Left renal pelvis (tissue), 4 donors: ENCODE results near the gene ZMAT5. TPM values are rescaled to one million over a fixed set of nuclear protein-coding genes. Genes with fewer than 3 reads are reported as not detected.

Experiments used
- DNase-seq, 4 donors: peaks; one replicate each; pipeline ENCODE4 v3.0.0-alpha.2; 2013; ENCODE audit warnings: low read depth in 4 of 4, low spot score in 3 of 4
- polyA plus RNA-seq, 4 donors: library from polyadenylated mRNA; unstranded; fragments of 120-200 nt; gene quantifications; one replicate each; pipeline ENCODE4 v1.2.1, GENCODE V29; 2013; ENCODE audit not compliant: insufficient read length in 4 of 4

The ZMAT5 gene
- polyA plus RNA-seq, 4 donors = 17.1 to 26.3 (median 20.8) TPM

DNA sequence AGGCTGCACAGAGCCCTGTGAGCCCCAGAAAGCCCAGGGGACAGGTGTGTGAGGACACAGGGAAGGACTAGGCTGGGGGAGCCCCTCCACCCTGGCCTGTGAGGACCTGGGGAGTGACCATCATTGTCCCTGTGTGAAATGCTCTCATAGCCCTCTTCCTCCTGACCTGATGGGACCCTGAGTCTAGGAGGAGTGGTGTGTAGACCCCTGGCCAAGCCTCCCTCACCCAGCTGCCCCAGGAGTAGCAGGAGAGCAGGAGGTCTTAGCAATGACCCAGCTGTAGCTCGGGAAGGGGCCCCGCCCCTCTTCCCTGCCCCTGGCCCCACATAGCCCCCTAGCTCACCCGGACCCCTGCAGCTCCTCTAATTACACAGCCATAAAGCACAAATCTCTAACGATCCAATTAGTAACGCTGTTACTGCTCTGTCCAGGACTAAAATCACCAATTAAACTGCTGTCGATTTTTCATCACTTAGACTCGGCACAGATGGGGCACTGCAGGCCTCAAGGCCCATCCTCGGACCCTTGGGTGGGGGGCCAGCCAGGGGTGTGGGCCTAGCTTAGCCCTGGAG, 53.6 kb downstream of the ZMAT5 start:
- DNase-seq = no peak

DNA sequence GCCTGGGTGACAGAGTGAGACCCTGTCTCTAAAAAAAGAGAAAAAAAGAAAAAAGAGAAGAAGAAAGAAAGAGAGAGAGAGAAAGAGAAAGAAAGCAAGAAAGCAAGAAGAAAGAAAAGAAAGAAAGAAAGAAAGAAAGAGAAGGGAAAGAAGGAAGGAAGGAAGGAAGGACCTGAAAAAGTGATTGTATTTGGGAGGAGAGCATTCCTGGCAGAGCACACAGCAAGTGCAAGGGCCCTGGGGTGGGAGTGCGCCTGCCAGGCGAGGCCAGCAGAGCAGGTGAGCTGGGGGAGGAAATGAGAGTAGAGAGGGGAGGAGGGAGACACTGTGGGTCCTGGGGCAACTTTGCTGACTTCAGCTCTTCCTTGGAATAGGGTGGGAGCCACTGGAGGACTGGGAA, 54.7 kb downstream of the ZMAT5 start:
- DNase-seq = no peak

DNA sequence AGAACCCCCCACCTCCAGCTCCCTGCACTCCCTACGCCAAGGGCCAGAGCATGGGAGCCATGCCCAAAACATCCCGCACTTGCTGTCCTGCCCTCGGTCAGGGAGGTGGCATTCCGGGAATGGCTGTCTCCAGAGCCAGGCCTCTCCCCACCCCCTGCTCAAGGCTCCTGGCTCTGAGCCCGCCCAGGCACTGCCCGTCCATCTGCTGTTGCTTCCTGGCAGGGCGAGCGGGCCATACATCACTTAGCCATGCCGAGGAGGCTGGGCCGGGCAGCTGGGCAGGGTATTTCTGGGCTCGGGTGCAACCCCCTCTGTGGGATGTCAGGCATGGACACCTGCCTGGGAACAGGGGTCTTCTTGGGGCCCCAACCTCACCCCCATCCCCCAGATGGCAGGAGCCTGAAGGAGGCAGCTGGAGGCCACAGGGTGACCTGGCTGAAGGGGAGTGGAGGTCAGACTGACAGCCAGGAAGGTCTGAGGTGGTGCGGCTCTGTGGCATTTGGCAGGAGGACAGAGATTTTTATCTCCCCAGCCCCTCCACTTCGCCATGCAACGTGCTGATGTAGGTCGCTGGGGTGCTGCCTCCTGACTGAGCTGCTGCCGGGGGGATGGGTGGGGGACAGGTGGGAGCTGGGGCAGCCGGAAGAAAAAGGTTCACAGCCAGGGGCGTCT, 55.7 kb downstream of the ZMAT5 start:
- no peak for DNase-seq

DNA sequence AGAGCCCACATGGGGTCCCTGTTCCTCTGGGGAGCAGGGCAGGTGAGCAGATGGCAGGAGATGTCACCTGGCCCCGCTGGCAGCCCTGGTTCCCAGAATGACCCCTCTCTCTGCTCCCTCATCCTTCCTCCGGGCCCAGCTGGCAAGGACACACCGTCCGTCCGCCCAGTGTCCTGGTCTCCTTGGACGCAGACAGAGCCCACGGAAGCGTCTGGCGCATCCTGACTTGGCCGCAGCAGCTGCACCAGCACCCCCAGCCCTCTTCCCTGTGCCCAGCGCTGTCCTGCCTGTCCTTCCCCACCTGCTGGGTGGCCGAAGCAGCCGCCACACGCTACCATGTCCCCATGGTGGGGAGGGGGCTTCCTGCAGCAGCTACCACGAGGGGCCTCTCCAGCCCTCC, 56.6 kb downstream of the ZMAT5 start:
- no peak for DNase-seq

DNA sequence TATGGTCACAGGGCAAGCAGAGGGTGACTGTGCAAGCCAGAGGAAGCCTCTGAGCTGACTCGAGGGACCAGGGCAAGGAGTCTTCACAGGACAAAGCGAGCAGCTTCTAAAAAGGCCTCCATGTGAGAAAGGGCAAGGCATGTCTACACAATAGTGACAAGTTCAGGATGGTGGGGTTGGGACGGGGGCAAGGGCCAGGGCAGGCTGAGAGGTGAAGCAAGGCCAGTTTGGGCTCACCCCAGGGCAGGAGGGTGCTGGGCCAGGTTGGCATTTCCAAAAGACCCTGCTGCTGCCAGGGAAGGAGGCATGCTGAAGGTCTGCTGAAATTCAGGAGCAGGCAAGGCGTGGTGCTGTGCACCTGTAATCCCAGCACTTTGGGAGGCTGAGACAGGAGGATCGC, 59.3 kb downstream of the ZMAT5 start:
- DNase-seq = no peak

DNA sequence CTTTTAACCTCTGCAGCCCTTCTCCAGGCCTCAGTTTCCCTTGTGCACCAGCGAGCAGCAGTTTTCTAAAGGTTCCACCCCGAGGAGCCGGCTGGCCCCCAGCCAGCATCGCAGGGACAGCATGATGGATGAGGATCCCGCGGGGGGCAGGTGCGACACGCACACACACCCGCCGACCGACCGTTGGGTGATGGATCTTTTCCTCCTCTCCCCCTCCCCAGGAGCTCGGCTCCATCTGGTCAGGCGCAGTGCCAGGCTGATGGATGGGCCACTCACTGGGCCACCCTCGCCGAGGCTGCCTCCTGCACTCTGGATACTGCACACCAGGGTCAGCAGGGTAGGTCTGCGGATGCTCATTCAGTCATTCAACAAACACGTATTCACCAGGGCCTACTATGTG, 59.8 kb downstream of the ZMAT5 start:
- DNase-seq = no peak

DNA sequence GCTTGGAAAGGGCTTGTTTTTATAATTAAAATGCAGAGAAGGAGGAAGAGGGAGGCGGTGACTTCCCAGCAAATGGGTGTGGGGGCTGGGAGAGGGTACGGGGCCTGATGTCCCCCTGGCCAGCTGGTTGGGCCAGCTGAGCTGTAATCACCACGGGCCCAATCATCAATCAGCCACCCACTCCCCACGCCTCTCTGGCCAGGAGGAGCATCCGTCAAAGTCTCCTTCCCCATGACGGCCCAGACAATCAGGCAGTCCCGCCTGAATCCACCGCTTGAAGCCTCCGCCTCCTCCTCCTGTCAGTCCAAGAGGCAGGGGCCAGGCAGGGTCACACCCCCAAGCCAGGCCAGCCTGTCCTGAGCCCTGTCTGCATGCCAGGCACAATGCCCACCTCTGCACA, 60.3 kb downstream of the ZMAT5 start:
- no peak for DNase-seq

DNA sequence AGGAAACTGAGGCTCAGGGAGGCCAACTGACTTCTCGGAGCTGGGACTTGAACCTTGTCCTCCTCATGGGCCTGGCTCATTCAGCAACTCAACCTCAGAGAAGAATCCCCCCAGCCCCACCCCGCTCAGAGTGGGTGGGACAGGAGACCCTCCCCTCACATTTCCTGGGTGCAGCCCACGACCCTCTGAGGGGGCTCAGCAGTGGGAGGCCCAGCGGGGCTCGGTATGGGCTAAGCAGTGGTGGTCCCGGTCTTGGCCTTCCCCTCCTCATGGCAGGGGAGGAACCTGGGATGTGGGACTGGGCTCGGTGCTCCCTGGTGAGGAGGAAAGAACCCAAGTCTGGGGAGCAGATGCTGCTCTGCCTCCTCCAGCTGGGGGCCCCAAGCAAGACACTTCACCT, 61.2 kb downstream of the ZMAT5 start:
- DNase-seq = no peak

DNA sequence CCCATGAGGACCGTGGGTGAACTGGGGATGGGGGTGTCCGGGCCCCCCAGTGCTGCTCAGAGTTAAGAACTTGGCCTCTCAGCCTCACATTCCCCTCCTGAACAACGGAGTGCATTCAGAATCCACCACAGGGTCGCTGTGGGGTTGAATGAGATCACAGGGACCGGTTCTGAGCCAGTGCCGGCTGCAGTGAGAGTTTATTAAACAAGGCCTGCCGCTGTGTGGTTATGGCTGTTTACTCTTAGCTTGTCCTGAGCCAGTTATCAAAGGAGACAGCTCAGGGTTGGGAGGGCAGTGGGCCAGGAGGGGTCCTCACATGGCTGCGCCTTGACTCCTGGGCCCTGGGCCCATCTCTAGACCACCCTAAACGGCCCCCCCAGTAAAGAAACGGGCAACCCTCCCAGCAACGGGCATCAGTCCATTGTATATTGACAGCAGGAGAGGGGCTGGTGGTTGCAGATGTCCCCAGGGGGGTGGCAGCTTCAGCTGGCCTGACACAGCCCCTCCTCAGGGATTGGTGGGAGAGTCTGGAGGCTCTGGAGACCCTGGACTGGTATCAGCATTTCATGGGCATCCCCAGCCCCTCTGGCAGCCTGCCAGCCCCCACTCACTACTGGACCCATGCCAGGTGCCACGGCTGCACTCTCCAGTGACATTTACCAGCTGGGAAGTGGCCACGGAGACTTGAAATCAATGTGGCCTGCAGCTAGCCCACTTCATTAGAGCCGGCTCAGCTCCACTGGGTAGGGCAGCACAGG, 62.1 kb downstream of the ZMAT5 start:
- DNase-seq = no peak

DNA sequence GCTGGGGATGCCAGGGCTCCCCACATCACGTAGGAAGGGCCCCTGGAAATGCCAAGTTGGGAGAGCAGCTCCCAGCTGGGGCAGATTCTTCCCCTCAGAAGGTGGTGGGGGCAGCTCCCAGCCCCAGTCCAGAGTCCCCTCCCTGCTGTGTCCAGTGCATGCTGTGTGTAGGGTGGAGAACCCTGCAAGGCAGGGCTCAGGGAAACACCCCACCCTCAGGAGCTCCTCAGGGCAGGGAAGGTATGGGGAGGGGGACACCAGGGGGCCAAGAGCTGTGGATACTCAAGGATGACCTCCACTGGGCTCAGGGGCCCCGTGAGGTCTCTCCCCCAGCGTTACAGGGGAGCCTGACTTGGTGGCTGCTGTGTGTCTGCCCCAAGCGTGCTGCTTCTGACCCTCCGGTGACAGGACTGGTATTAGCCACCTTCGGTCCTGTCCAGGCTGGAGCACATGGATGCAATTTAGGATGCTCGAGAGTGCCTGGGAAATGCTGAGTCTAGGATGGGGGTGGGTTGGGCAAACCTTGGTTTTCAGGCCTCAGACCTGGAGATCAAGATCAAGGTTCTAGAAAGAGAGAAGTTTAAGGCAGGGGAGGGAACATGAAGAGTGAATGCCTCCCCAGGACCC, 63.1 kb downstream of the ZMAT5 start:
- DNase-seq = no peak

DNA sequence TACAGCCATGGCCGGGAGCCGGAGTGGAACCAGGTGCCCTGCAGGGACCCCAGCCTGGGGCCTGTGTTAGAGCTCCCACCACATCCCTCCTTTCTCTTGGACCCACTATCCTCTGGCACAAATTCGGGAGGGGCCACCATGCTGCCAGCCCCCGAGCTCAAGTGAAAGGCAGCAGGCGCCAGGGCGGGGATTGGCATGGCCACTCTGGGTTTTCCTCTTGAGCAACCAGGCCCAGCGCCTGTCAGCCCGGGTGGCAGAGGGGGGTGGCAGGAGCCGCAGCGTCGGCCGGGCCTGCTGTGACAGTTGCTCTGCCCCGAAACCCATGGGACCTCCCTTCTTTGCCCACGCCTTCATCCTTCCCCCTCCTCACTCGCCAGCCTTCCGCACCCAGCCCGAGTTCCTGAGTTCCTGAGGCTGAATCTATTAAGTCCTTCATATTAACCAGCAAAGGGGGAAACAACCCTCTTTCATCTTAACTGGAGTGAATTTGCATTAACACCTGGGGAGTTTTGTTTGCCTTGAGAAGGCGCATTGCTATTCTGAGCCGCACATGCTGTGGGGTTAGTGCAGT, 63.8 kb downstream of the ZMAT5 start:
- DNase-seq = no peak

DNA sequence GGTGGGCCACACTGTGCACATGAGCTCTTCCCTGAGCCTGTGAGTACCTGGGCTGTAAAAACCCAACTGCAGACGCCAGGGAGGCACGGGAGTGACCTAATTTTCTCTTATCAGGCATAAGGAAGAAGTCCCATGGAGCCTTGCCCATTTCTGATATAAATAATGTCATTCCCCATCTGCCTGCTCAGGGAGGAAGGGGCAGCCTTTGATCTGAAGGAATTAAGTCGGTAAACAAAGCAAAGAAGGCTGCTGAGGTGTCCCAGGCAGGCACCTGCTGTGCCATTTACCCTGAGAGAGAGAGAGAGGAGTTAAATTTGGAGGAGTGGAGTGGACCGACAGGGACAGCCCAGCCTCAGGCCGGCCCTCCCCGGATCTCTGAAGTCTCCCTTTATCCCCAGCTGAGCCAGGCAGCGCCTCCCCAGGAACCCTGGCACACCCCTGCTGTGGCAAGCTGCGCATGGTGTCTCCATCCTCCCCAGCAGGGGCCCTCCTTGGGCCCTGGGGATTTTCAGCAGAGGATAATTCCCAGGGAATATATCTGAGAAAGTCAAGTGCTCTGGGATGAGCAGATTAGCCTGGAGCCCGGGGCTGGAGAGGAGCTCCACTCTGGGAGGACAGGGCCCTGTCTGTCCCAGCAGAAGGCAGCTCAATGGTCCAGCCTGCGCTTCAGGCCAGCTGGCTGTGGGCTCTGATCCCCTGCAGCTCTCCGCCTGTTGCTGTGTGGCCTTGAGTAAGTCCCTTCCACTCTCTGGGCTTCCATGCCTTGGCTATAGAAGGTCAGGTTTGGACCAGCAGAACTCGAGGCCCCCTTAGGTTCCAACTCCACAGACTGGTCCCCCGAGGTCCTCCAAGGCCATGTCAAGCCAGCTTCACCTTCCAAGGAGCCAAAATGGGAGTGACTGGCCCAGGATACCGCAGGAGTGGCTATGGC, 64.5 kb downstream of the ZMAT5 start:
- no peak for DNase-seq

DNA sequence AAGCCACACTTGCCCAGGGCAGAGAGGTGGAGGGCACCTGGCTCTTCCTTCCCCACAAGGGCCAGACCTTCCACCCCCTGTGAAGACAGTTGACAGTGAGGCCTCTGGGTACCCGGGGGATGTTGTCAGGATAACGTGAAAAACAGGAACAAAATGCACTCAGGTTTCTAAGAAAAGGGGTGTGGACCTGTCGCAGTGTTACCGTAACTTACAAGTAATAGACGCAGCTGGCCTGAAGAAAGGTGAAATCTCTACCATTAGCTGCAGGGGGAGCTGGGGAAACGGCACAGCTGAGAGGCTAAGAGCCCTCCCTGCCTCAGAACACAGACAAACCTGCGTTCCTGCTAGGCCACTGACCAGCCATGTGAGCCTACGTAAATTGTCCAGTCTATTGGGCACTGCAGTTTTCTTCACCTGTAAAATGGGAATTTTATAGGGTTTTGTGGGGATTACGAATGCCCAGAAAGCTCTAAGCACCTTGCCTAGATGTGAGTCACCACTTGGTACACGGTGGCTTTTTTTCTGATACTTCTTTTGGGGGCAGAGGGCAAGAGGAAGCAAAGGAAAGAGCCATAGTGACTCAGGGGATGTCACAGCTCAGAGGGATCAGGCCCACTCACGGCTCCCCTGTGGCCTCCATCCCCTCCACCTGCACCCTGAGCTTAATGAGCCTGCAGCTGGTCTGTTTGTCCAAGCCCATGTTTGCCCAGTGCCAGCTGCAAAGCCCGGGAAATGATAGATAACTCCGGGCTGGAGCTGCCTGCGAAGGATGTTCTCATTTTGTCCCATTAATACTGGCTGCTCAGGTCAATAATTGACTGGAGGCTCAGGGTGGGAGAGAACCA, 65.4 kb downstream of the ZMAT5 start:
- DNase-seq = no peak

DNA sequence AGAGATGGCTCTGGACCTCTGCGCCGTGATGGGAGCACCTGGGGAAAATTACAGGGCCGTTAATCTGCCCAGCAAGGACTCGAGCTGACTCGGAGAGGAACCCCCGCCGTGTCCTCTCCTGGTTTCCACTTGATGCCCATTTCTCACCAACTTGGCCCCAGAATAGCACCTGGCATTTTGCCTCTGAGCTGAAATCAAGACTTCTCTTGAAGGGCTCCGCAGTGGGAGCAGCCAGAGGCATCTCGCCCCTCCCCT, 66.0 kb downstream of the ZMAT5 start:
- DNase-seq = no peak

DNA sequence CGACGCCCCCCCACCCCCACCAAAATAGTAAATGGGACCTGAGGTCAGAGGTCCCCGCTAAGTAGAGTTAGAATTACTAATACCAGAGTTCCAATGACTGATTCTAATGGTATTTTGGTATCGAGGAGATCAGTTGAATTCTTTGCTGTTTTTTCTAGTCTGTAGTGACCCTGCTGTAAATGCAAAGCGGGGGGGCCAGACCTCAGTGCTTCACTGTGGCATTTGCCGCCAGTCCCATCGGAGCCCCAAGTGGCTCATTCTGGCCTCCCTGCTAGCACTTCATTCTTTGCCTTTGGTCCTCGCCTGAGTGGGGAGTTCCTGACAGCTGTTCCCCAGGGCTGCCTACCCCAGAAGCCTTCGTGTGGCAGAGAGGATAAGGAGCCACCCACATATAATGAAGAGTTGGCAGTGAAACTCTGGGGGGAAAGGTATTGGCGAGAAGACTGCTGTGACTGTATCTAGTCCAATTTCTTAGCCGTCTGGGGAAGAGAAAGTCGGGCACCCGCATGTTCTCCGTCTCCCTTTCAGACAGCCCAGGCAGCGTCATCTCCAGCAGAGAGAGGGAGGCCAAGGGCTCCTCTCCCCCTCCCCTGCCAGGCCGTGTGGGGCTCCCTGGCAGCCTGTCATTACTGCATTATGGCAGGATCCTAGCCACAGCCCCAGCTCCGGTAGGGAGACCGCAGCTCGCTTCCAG, 66.5 kb downstream of the ZMAT5 start:
- DNase-seq = no peak

DNA sequence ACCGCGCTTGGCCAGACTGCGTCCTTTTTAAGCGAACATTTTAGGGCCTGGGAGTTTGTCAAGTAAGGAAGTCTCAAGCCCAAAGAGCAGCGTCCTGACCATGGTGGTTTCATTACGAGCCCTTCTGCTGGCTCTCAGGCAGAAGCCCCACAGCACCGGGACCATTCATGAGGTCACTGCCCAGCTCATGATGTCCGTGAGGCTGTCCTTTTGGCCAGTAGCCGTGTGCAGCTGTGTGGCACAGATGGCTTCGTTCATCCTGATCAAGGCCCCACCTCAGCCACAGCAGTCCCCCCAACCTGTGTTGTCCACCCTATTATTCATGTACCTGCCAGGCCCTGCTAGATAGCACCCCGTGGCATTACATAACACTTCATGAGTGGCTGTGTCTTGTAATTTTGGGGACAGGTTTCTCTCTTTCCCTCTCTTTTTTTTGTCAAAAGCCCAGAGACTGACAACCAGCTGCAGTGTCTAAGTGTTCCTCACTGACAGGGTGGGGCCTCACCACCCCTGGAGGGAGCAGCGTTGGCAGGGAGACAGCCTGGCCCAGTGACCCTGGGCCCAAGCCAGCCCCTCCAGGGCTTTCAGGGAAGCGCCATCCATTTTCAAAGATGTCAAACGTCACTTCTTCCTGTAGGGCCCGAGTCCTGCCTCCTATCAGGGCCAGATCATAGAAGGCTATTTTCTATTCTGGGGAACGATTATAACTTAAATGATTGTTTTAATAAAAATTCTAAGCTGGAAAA, 68.8 kb downstream of the ZMAT5 start:
- DNase-seq = no peak

DNA sequence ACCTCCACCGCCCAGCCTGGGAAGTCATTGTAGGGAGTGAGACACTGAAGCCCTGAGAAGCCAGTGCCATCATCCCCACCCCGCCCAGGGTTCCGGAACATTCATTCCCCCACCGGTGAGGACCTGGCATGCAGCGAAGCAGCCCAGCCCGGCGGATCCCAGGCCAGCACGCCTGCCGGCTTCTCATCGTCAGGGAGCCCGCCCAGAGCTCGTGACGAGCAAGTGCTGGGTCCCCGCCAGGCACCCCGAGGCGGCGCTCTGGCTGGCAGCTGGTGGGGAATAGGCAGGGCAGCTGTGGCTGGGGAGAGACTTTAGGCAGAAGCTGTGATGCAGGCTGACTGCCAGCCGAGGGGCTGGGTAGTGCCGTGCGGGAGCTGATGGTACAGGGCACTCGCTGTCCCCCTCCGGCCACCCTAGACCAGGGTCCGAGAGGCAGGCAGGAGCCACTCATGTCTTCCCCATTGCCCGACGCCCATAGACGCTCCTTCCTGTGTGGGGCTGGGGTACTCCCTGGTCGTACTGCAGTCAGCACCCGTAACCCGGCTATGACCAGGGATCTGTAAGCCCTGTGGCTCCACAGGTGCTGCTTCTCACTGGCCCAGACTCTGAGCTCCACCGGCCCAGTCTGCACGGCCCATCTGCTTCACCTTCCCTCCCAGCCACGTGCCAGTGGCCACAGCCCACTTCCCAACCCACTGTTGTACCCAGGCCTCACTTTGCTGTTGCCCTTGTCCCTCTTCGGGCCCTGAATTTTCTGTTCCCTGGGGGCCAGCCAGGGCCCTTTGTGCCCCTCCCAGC, 71.5 kb downstream of the ZMAT5 start:
- no peak for DNase-seq

DNA sequence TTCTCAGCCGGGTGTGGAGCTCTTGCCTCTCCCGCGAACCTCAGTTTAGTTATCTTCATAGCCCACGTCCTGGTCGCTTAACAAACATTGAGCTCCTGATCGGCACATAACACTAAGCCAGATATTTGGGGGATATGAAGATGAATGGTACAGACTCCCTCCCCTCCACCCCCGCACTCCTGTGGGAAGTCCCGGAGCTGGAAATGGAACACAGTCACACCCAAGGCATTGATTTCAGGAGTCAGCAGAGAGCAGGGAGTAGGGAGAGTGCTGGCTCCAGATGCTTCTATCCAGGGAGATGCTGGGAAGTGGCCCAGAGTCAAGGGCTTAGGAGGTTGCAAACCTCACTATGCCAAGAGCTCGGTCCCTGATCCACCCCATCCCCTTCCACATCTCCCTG, 73.1 kb downstream of the ZMAT5 start:
- no peak for DNase-seq
